Large intestine (tissue), 3 donors: ENCODE measurements around the gene FAM13A. TPM values are rescaled to one million over a fixed set of nuclear protein-coding genes. Genes with fewer than 3 reads are reported as not detected.
A peak's percentile ranks its signal among the peaks of the same experiment; 100 is the strongest.

Source experiments
- DNase-seq, 2 donors: peaks; one replicate each; pipeline versions ENCODE4 v3.0.0 to v3.0.0-alpha.2; 2013
- H3K27ac ChIP-seq: one replicate; pipeline ENCODE4 v1.5.1; 2013; ENCODE audit warnings: low read length
- H3K27me3 ChIP-seq: 2 replicates; pipeline ENCODE4 v1.6.1; 2013; ENCODE audit warnings: low read length; ENCODE audit not compliant: control insufficient read depth, insufficient read depth
- H3K36me3 ChIP-seq: 2 replicates; pipeline ENCODE4 v1.6.1; 2013; ENCODE audit warnings: low read length; ENCODE audit not compliant: control insufficient read depth, insufficient read depth
- H3K4me1 ChIP-seq: one replicate; pipeline ENCODE4 v1.6.1; 2013; ENCODE audit warnings: low read length; ENCODE audit not compliant: control insufficient read depth, insufficient read depth
- H3K4me3 ChIP-seq: one replicate; pipeline ENCODE4 v1.5.1; 2013; ENCODE audit warnings: low read length
- H3K9me3 ChIP-seq: one replicate; pipeline ENCODE4 v1.6.1; 2013; ENCODE audit warnings: mild to moderate bottlenecking, low read depth, low read length, moderate library complexity; ENCODE audit not compliant: control insufficient read depth
- WGBS: methylation state at CpG from one replicate; pipeline ENCODE4 v1.1.5; 2013; ENCODE audit warnings: low lambda C conversion rate; ENCODE audit not compliant: insufficient coverage; 5-methylcytosine and 5-hydroxymethylcytosine counted together
- polyA plus RNA-seq: library from polyadenylated mRNA; unstranded; fragments of 120-200 nt; gene quantifications from one replicate; pipeline ENCODE4 v1.2.1, GENCODE V29; 2013

FAM13A gene
- polyA plus RNA-seq, 1 donor = 151 TPM

GRCh38 chr4:88745175-88745574, 311.8 kb downstream of the FAM13A start:
- Histone ChIP-seq H3K4me3 (no peak overlapping the region), H3K27me3 (no peaks in the 10 kb centered on the region), H3K9me3 (no peaks in the 10 kb centered on the region), H3K4me1 (no peaks in the 10 kb centered on the region), H3K36me3 (peaks cover 79% of the 10 kb centered on the region), H3K27ac (no peak overlapping the region)
- WGBS = no CpG with 5 or more reads among the region's 1 CpG
- DNase-seq = no peak

- WGBS = 80% methylated on average over 1 of the region's 3 CpGs
- H3K36me3 ChIP-seq = peaks cover 78% of the 10 kb centered on the region
These were observed 312.4 kb downstream of the FAM13A start for GRCh38 chr4:88744609-88745008.

GRCh38 chr4:88743696-88744095, 313.3 kb downstream of the FAM13A start:
- Histone ChIP-seq H3K4me3 (no peak overlapping the region), H3K27me3 (no peaks in the 10 kb centered on the region), H3K36me3 (peaks cover 75% of the 10 kb centered on the region), H3K27ac (no peak overlapping the region), H3K4me1 (peaks cover 1% of the 10 kb centered on the region), H3K9me3 (no peaks in the 10 kb centered on the region)
- no peak for DNase-seq
- 90% methylated on average over 2 of the region's 3 CpGs for WGBS

More at GRCh38 chr4:88744609-88745008, 312.4 kb downstream of the FAM13A start:
- no peak for DNase-seq
- no peaks in the 10 kb centered on the region for H3K9me3 ChIP-seq
- no peak overlapping the region for H3K4me3 ChIP-seq
- H3K27ac ChIP-seq = no peak overlapping the region
- no peaks in the 10 kb centered on the region for H3K27me3 ChIP-seq
- no peaks in the 10 kb centered on the region for H3K4me1 ChIP-seq

GRCh38 chr4:88742561-88742960, 314.4 kb downstream of the FAM13A start:
- Histone ChIP-seq H3K9me3 (no peaks in the 10 kb centered on the region), H3K27me3 (no peaks in the 10 kb centered on the region), H3K27ac (no peak overlapping the region), H3K4me3 (no peak overlapping the region), H3K4me1 (peaks cover 12% of the 10 kb centered on the region), H3K36me3 (peaks cover 78% of the 10 kb centered on the region)
- no peak for DNase-seq
- no CpG with 5 or more reads among the region's 2 CpGs for WGBS

GRCh38 chr4:88738180-88738579, 318.8 kb downstream of the FAM13A start:
- H3K27me3 ChIP-seq = no peaks in the 10 kb centered on the region
- no peak overlapping the region for H3K4me3 ChIP-seq
- no CpG with 5 or more reads among the region's 4 CpGs for WGBS
- DNase-seq = no peak
- H3K27ac ChIP-seq = peak overlapping the region; percentile 25
- peaks cover 57% of the 10 kb centered on the region for H3K36me3 ChIP-seq
- peaks cover 12% of the 10 kb centered on the region for H3K4me1 ChIP-seq
- no peaks in the 10 kb centered on the region for H3K9me3 ChIP-seq

GRCh38 chr4:88737307-88737941, 319.6 kb downstream of the FAM13A start:
- Histone ChIP-seq H3K4me1 (peaks cover 12% of the 10 kb centered on the region), H3K4me3 (no peak overlapping the region), H3K27me3 (no peaks in the 10 kb centered on the region), H3K9me3 (no peaks in the 10 kb centered on the region), H3K36me3 (peaks cover 57% of the 10 kb centered on the region), H3K27ac (peak overlapping the region; percentile 25)
- peak; percentile 42 to 76 for DNase-seq
- WGBS = 0% methylated on average over 2 of the region's 14 CpGs

- no peaks in the 10 kb centered on the region for H3K27me3 ChIP-seq
- H3K9me3 ChIP-seq = no peaks in the 10 kb centered on the region
- H3K4me3 ChIP-seq = no peak overlapping the region
- H3K4me1 ChIP-seq = peaks cover 12% of the 10 kb centered on the region
- peaks cover 57% of the 10 kb centered on the region for H3K36me3 ChIP-seq
- no peak overlapping the region for H3K27ac ChIP-seq
- WGBS = 80% methylated on average over 1 of the region's 3 CpGs
- DNase-seq = no peak
These were observed 320.7 kb downstream of the FAM13A start for GRCh38 chr4:88736264-88736663.

- no peaks in the 10 kb centered on the region for H3K27me3 ChIP-seq
- H3K9me3 ChIP-seq = no peaks in the 10 kb centered on the region
- peaks cover 59% of the 10 kb centered on the region for H3K36me3 ChIP-seq
- DNase-seq = no peak
- H3K27ac ChIP-seq = no peak overlapping the region
- H3K4me3 ChIP-seq = no peak overlapping the region
- 100% methylated on average over 1 of the region's 1 CpG for WGBS
- H3K4me1 ChIP-seq = peaks cover 12% of the 10 kb centered on the region
These were observed 321.4 kb downstream of the FAM13A start for GRCh38 chr4:88735564-88735963.

GRCh38 chr4:88734403-88734949, 322.5 kb downstream of the FAM13A start:
- Histone ChIP-seq H3K4me3 (no peak overlapping the region), H3K27ac (no peak overlapping the region), H3K36me3 (peaks cover 59% of the 10 kb centered on the region), H3K4me1 (peaks cover 12% of the 10 kb centered on the region), H3K9me3 (no peaks in the 10 kb centered on the region), H3K27me3 (no peaks in the 10 kb centered on the region)
- WGBS = no CpG with 5 or more reads among the region's 3 CpGs
- no peak for DNase-seq

GRCh38 chr4:88732714-88733368, 324.1 kb downstream of the FAM13A start:
- peaks cover 58% of the 10 kb centered on the region for H3K36me3 ChIP-seq
- no peak overlapping the region for H3K4me3 ChIP-seq
- no peaks in the 10 kb centered on the region for H3K9me3 ChIP-seq
- no peaks in the 10 kb centered on the region for H3K27me3 ChIP-seq
- no peak for DNase-seq
- peaks cover 2% of the 10 kb centered on the region for H3K4me1 ChIP-seq
- H3K27ac ChIP-seq = no peak overlapping the region
- WGBS = 94% methylated on average over 4 of the region's 5 CpGs
